Karpas-422 (cell line): ENCODE measurements around the gene NBPF3. TPM values are rescaled to one million over a fixed set of nuclear protein-coding genes. Genes with fewer than 3 reads are reported as not detected.
"Not testable (repeated sequence)": the region's sequence is repeated elsewhere in the genome, so short reads cannot be mapped to it uniquely, and the experiment has no call there.

ENCODE experiments used
- DNase-seq: peaks from one replicate; pipeline ENCODE4 v3.0.0-alpha.2; 2015
- H2AFZ ChIP-seq: fragments of 200-600 bp; sonication (generic); 2 replicates; pipeline ENCODE4 v1.6.1; 2014; ENCODE audit warnings: antibody characterized with exemption, low read length, mixed read lengths
- H3K27ac ChIP-seq: fragments of 200-600 bp; sonication (generic); 2 replicates; pipeline ENCODE4 v1.5.1; 2014; ENCODE audit warnings: mild to moderate bottlenecking, low read length, moderate library complexity
- H3K27me3 ChIP-seq: fragments of 200-600 bp; sonication (generic); 2 replicates; pipeline ENCODE4 v1.6.1; 2014; ENCODE audit warnings: low read length, mixed read lengths
- H3K36me3 ChIP-seq: fragments of 200-600 bp; sonication (generic); 2 replicates; pipeline ENCODE4 v1.6.1; 2014; ENCODE audit warnings: low read length, mixed read lengths; ENCODE audit not compliant: insufficient read depth
- H3K4me1 ChIP-seq: fragments of 200-600 bp; sonication (generic); 2 replicates; pipeline ENCODE4 v1.6.1; 2014; ENCODE audit warnings: mild to moderate bottlenecking, low read length, mixed read lengths
- H3K4me2 ChIP-seq: fragments of 200-600 bp; sonication (generic); 2 replicates; pipeline ENCODE4 v1.6.1; 2014; ENCODE audit warnings: low read length, low read depth, mild to moderate bottlenecking; ENCODE audit not compliant: poor library complexity, severe bottlenecking
- H3K4me3 ChIP-seq: fragments of 200-600 bp; sonication (generic); 2 replicates; pipeline ENCODE4 v1.5.1; 2014; ENCODE audit warnings: mild to moderate bottlenecking, antibody characterized with exemption, low read length, mixed read lengths
- H3K79me2 ChIP-seq: fragments of 200-600 bp; sonication (generic); 2 replicates; pipeline ENCODE4 v1.6.1; 2014; ENCODE audit warnings: mild to moderate bottlenecking, low read length, mixed read lengths
- H3K9ac ChIP-seq: fragments of 200-600 bp; sonication (generic); 2 replicates; pipeline ENCODE4 v1.6.0; 2014; ENCODE audit warnings: low read length
- H3K9me2 ChIP-seq: fragments of 200-600 bp; sonication (generic), shearing (Covaris generic); replicated peaks from 2 replicates; pipeline ENCODE4 v1.6.0; 2014; ENCODE audit warnings: mild to moderate bottlenecking, low read length, moderate library complexity; ENCODE audit not compliant: insufficient read depth
- H3K9me3 ChIP-seq: fragments of 300-700, 200-600 bp; sonication (generic); 2 replicates; pipeline ENCODE4 v1.6.1; 2014; ENCODE audit warnings: low read length, mixed read lengths
- H4K20me1 ChIP-seq: fragments of 200-600 bp; sonication (generic); 2 replicates; pipeline ENCODE4 v1.6.1; 2014; ENCODE audit warnings: mild to moderate bottlenecking, antibody characterized with exemption, low read length, low read depth; ENCODE audit not compliant: insufficient read depth
- total RNA-seq: library from RNA; depleted of rRNA; stranded (reverse); fragments of >200 nt; shearing (Covaris generic); gene quantifications from 2 replicates; pipeline ENCODE4 v1.2.3, GENCODE V29; 2014; ENCODE audit warnings: low replicate concordance

NBPF3 gene
- total RNA-seq, 1 experiment from 2014 or later, result 3.6 TPM

GRCh38 chr1:21517161-21517589, 77.2 kb downstream of the NBPF3 start:
- H3K4me3 ChIP-seq, result peak overlapping the region; percentile 48
- H3K27ac ChIP-seq, result peak overlapping the region; percentile 98
- no peaks in the 10 kb centered on the region for H3K27me3 ChIP-seq
- H3K4me1 ChIP-seq, result peaks cover 99% of the 10 kb centered on the region
- H3K4me2 ChIP-seq, result peak overlapping the region; percentile 68
- H4K20me1 ChIP-seq, result no peaks in the 10 kb centered on the region
- H2AFZ ChIP-seq, result no peak overlapping the region
- H3K9me2 ChIP-seq, result no peaks in the 10 kb centered on the region
- no peaks in the 10 kb centered on the region for H3K79me2 ChIP-seq
- H3K9me3 ChIP-seq, result no peaks in the 10 kb centered on the region
- no peaks in the 10 kb centered on the region for H3K36me3 ChIP-seq
- peak; percentile 90 for DNase-seq
- H3K9ac ChIP-seq, result peak overlapping the region; percentile 60

GRCh38 chr1:21517660-21518480, 77.9 kb downstream of the NBPF3 start:
- H3K27ac ChIP-seq, result peak overlapping the region; percentile 98

GRCh38 chr1:21518774-21519455, 79.0 kb downstream of the NBPF3 start:
- Histone ChIP-seq H3K36me3 (no peaks in the 10 kb centered on the region), H3K4me2 (peak overlapping the region; percentile 68), H3K4me3 (peak overlapping the region; percentile 45), H3K27me3 (no peaks in the 10 kb centered on the region), H3K9ac (peak overlapping the region; percentile 58), H3K9me2 (no peaks in the 10 kb centered on the region), H4K20me1 (no peaks in the 10 kb centered on the region), H2AFZ (no peak overlapping the region), H3K27ac (peak overlapping the region; percentile 98), H3K4me1 (peaks cover 99% of the 10 kb centered on the region), H3K79me2 (no peaks in the 10 kb centered on the region), H3K9me3 (no peaks in the 10 kb centered on the region)
- DNase-seq, result peak; percentile 91

More at GRCh38 chr1:21517660-21518480, 77.9 kb downstream of the NBPF3 start:
- peak; percentile 90 for DNase-seq
- Histone ChIP-seq H3K9me3 (no peaks in the 10 kb centered on the region), H3K79me2 (no peaks in the 10 kb centered on the region), H3K27me3 (no peaks in the 10 kb centered on the region), H3K9ac (peak overlapping the region; percentile 60), H2AFZ (no peak overlapping the region), H3K9me2 (no peaks in the 10 kb centered on the region), H3K4me1 (peaks cover 99% of the 10 kb centered on the region), H3K4me2 (peak overlapping the region; percentile 68), H4K20me1 (no peaks in the 10 kb centered on the region), H3K4me3 (peak overlapping the region; percentile 48), H3K36me3 (no peaks in the 10 kb centered on the region)

GRCh38 chr1:21519486-21520070, 79.6 kb downstream of the NBPF3 start:
- not testable (repeated sequence) for H2AFZ ChIP-seq, H3K36me3 ChIP-seq, H3K9me2 ChIP-seq, H4K20me1 ChIP-seq, H3K9me3 ChIP-seq, H3K79me2 ChIP-seq, H3K27me3 ChIP-seq, DNase-seq
- H3K27ac ChIP-seq, result peak overlapping the region; percentile 98
- peak overlapping the region; percentile 58 for H3K9ac ChIP-seq
- H3K4me3 ChIP-seq, result peak overlapping the region; percentile 37
- peaks cover 99% of the 10 kb centered on the region for H3K4me1 ChIP-seq
- H3K4me2 ChIP-seq, result peak overlapping the region; percentile 68

GRCh38 chr1:21520899-21521716, 81.2 kb downstream of the NBPF3 start:
- peaks cover 98% of the 10 kb centered on the region for H3K4me1 ChIP-seq
- H3K27me3 ChIP-seq, result no peaks in the 10 kb centered on the region
- H3K4me2 ChIP-seq, result peak overlapping the region; percentile 68
- H2AFZ ChIP-seq, result peak overlapping the region; percentile 48; the same call in 1 of the 2 replicates
- peak overlapping the region; percentile 4; the same call in 1 of the 2 replicates for H3K4me3 ChIP-seq
- H3K27ac ChIP-seq, result peak overlapping the region; percentile 98
- peak overlapping the region; percentile 51 for H3K9ac ChIP-seq
- no peaks in the 10 kb centered on the region for H3K79me2 ChIP-seq
- H4K20me1 ChIP-seq, result no peaks in the 10 kb centered on the region
- H3K9me2 ChIP-seq, result no peaks in the 10 kb centered on the region
- no peaks in the 10 kb centered on the region for H3K36me3 ChIP-seq
- DNase-seq, result peak; percentile 82
- no peaks in the 10 kb centered on the region for H3K9me3 ChIP-seq

- DNase-seq, result no peak
- peak overlapping the region; percentile 51; the same call in 1 of the 2 replicates for H3K9ac ChIP-seq
- no peaks in the 10 kb centered on the region for H4K20me1 ChIP-seq
- no peak overlapping the region for H3K4me3 ChIP-seq
- H3K36me3 ChIP-seq, result no peaks in the 10 kb centered on the region
- H3K27me3 ChIP-seq, result no peaks in the 10 kb centered on the region
- H3K4me1 ChIP-seq, result peaks cover 98% of the 10 kb centered on the region
- H3K9me2 ChIP-seq, result no peaks in the 10 kb centered on the region
- no peaks in the 10 kb centered on the region for H3K79me2 ChIP-seq
- peak overlapping the region; percentile 68 for H3K4me2 ChIP-seq
- no peak overlapping the region for H2AFZ ChIP-seq
- H3K27ac ChIP-seq, result peak overlapping the region; percentile 98
- no peaks in the 10 kb centered on the region for H3K9me3 ChIP-seq
Measured at GRCh38 chr1:21521717-21522060, 81.8 kb downstream of the NBPF3 start.

GRCh38 chr1:21522525-21523038, 82.6 kb downstream of the NBPF3 start:
- H3K79me2 ChIP-seq, result no peaks in the 10 kb centered on the region
- peak overlapping the region; percentile 83 for H3K27ac ChIP-seq
- H4K20me1 ChIP-seq, result no peaks in the 10 kb centered on the region
- no peaks in the 10 kb centered on the region for H3K9me3 ChIP-seq
- no peak overlapping the region for H2AFZ ChIP-seq
- H3K9ac ChIP-seq, result no peak overlapping the region; the same call in 1 of the 2 replicates
- no peaks in the 10 kb centered on the region for H3K27me3 ChIP-seq
- H3K9me2 ChIP-seq, result no peaks in the 10 kb centered on the region
- H3K4me1 ChIP-seq, result peaks cover 91% of the 10 kb centered on the region
- no peaks in the 10 kb centered on the region for H3K36me3 ChIP-seq
- no peak overlapping the region for H3K4me3 ChIP-seq
- no peak for DNase-seq
- H3K4me2 ChIP-seq, result peak overlapping the region; percentile 60
